ENCODE data around the gene LYRM4. TPM values are rescaled to one million over a fixed set of nuclear protein-coding genes. Genes with fewer than 3 reads are reported as not detected.

Gene LYRM4
- polyA plus RNA-seq, 1 donor from 2014 or later, result 29.3 TPM

GRCh38 chr6:5130135-5130866 lies 130.4 kb downstream of the LYRM4 start:
- H3K79me2 ChIP-seq (replicated peaks; ENCODE audit: insufficient read depth, low read length), result no peaks in the 10 kb centered on the region

GRCh38 chr6:5128351-5128750 lies 132.4 kb downstream of the LYRM4 start:
- no peaks in the 10 kb centered on the region for H3K9me2 ChIP-seq (ENCODE audit: insufficient read depth, low read length)
- TF ChIP-seq CTCF (IDR thresholded peaks at IDR 0.05; ENCODE audit: poor library complexity, severe bottlenecking), result no peak
- no peak for TF ChIP-seq POLR2AphosphoS5 (IDR thresholded peaks at IDR 0.05)
- TF ChIP-seq REST (IDR thresholded peaks at IDR 0.05; ENCODE audit: borderline replicate concordance), result no peak
- no peak for TF ChIP-seq EZH2 (IDR thresholded peaks at IDR 0.05; ENCODE audit: borderline replicate concordance, insufficient read depth, low read length, poor library complexity, severe bottlenecking)
- TF ChIP-seq MXI1 (conservative IDR thresholded peaks at IDR 0.05; ENCODE audit: poor library complexity, severe bottlenecking), result no peak

More at GRCh38 chr6:5130135-5130866, 130.4 kb downstream of the LYRM4 start:
- no peak for TF ChIP-seq RAD21 (conservative IDR thresholded peaks at IDR 0.05)
- TF ChIP-seq REST (IDR thresholded peaks at IDR 0.05; ENCODE audit: borderline replicate concordance), result no peak
- no peak for TF ChIP-seq POLR2AphosphoS5 (IDR thresholded peaks at IDR 0.05)
- TF ChIP-seq EZH2 (IDR thresholded peaks at IDR 0.05; ENCODE audit: borderline replicate concordance, insufficient read depth, low read length, poor library complexity, severe bottlenecking), result no peak
- TF ChIP-seq EP300 (conservative IDR thresholded peaks at IDR 0.05; ENCODE audit: poor library complexity, severe bottlenecking), result no peak
- no peak for TF ChIP-seq CTCF (IDR thresholded peaks at IDR 0.05; ENCODE audit: poor library complexity, severe bottlenecking)
- no peak for TF ChIP-seq TAF1 (IDR thresholded peaks at IDR 0.05; ENCODE audit: low read depth)
- no peak for TF ChIP-seq SMC3 (conservative IDR thresholded peaks at IDR 0.05; ENCODE audit: poor library complexity)
- TF ChIP-seq MXI1 (conservative IDR thresholded peaks at IDR 0.05; ENCODE audit: poor library complexity, severe bottlenecking), result no peak
- no peaks in the 10 kb centered on the region for H3K9me2 ChIP-seq (ENCODE audit: insufficient read depth, low read length)
- no peaks in the 10 kb centered on the region for H3K27me3 ChIP-seq (ENCODE audit: insufficient read depth, low read depth, low read length)
- no peak overlapping the region for H3K27ac ChIP-seq (ENCODE audit: low read length)
- H3K4me2 ChIP-seq (ENCODE audit: low read length), result no peak overlapping the region
- H3F3A ChIP-seq (ENCODE audit: insufficient read depth, low read length, poor library complexity, severe bottlenecking), result no peaks in the 10 kb centered on the region
- H4K20me1 ChIP-seq (ENCODE audit: insufficient read depth), result no peaks in the 10 kb centered on the region
- no peaks in the 10 kb centered on the region for H3K9me3 ChIP-seq (ENCODE audit: low read length)
- H2AFZ ChIP-seq (ENCODE audit: low read depth, low read length), result no peak overlapping the region
- no peak overlapping the region for H3K4me3 ChIP-seq (ENCODE audit: low read length)
- no peaks in the 10 kb centered on the region for H3K36me3 ChIP-seq (ENCODE audit: insufficient read depth, low read length)
- H3K9ac ChIP-seq (ENCODE audit: low read length), result no peak overlapping the region

More at GRCh38 chr6:5128351-5128750, 132.4 kb downstream of the LYRM4 start:
- Histone ChIP-seq H3K4me3 (ENCODE audit: low read length) (no peak overlapping the region), H3K4me2 (ENCODE audit: low read length) (no peak overlapping the region), H3F3A (ENCODE audit: insufficient read depth, low read length, poor library complexity, severe bottlenecking) (no peaks in the 10 kb centered on the region), H3K36me3 (ENCODE audit: insufficient read depth, low read length) (no peaks in the 10 kb centered on the region), H4K20me1 (ENCODE audit: insufficient read depth) (no peaks in the 10 kb centered on the region), H2AFZ (ENCODE audit: low read depth, low read length) (no peak overlapping the region), H3K9me3 (ENCODE audit: low read length) (no peaks in the 10 kb centered on the region), H3K27me3 (ENCODE audit: insufficient read depth, low read depth, low read length) (no peaks in the 10 kb centered on the region), H3K79me2 (replicated peaks; ENCODE audit: insufficient read depth, low read length) (no peaks in the 10 kb centered on the region), H3K27ac (ENCODE audit: low read length) (no peak overlapping the region), H3K9ac (ENCODE audit: low read length) (no peak overlapping the region)

All from neural cell (in vitro differentiated cells).